CD4-positive, alpha-beta T cell treated with Interferon gamma for 1 hour (primary cell): ENCODE results near the gene MKLN1.

Experiments used
- DNase-seq: peaks from one replicate; pipeline ENCODE4 v3.0.0-alpha.2; 2020

MKLN1 gene

GRCh38 chr7:131355917-131356777 lies 28.5 kb downstream of the MKLN1 start:
- DNase-seq: no peak

GRCh38 chr7:131357282-131357880 lies 29.7 kb downstream of the MKLN1 start:
- no peak for DNase-seq

GRCh38 chr7:131358636-131359035 lies 31.0 kb downstream of the MKLN1 start:
- no peak for DNase-seq

GRCh38 chr7:131359136-131359776 lies 31.6 kb downstream of the MKLN1 start:
- DNase-seq: no peak

- DNase-seq: no peak
Observed at GRCh38 chr7:131363719-131364118, 36.0 kb downstream of the MKLN1 start.

- DNase-seq: no peak
Observed at GRCh38 chr7:131364767-131365344, 37.2 kb downstream of the MKLN1 start.

- no peak for DNase-seq
Observed at GRCh38 chr7:131365838-131366237, 38.2 kb downstream of the MKLN1 start.

- no peak for DNase-seq
Observed at GRCh38 chr7:131369354-131369753, 41.7 kb downstream of the MKLN1 start.

GRCh38 chr7:131370523-131370968 lies 42.9 kb downstream of the MKLN1 start:
- DNase-seq: peak; percentile 5

GRCh38 chr7:131371411-131371810 lies 43.7 kb downstream of the MKLN1 start:
- no peak for DNase-seq

- DNase-seq: no peak
Observed at GRCh38 chr7:131372554-131372953, 44.9 kb downstream of the MKLN1 start.

GRCh38 chr7:131374821-131375220 lies 47.1 kb downstream of the MKLN1 start:
- DNase-seq: no peak

GRCh38 chr7:131381069-131381838 lies 53.6 kb downstream of the MKLN1 start:
- no peak for DNase-seq

- no peak for DNase-seq
Observed at GRCh38 chr7:131383417-131384285, 56.0 kb downstream of the MKLN1 start.

- DNase-seq: no peak
Observed at GRCh38 chr7:131384286-131384635, 56.6 kb downstream of the MKLN1 start.

- DNase-seq: no peak
Observed at GRCh38 chr7:131385039-131385605, 57.4 kb downstream of the MKLN1 start.

- no peak for DNase-seq
Observed at GRCh38 chr7:131388126-131388525, 60.5 kb downstream of the MKLN1 start.

- DNase-seq: no peak
Observed at GRCh38 chr7:131390275-131390674, 62.6 kb downstream of the MKLN1 start.

GRCh38 chr7:131391145-131391544 lies 63.5 kb downstream of the MKLN1 start:
- DNase-seq: no peak

GRCh38 chr7:131400681-131401176 lies 73.1 kb downstream of the MKLN1 start:
- DNase-seq: no peak

GRCh38 chr7:131401194-131401593 lies 73.5 kb downstream of the MKLN1 start:
- DNase-seq: no peak
